NT2/D1 (cell line): ENCODE data around the gene COL5A2.

Experiments used
- SUZ12 ChIP-seq: IDR thresholded peaks from 2 replicates; pipeline ENCODE4 v1.6.1; 2011; ENCODE audit not compliant: insufficient read length, insufficient read depth; ENCODE audit errors: extremely low read depth
- YY1 ChIP-seq: IDR thresholded peaks from 2 replicates; pipeline ENCODE4 v1.6.1; 2011; ENCODE audit not compliant: insufficient read length, insufficient read depth
- ZNF274 ChIP-seq: IDR thresholded peaks from 2 replicates; pipeline ENCODE4 v1.6.1; 2011; ENCODE audit warnings: mild to moderate bottlenecking, low read depth, low read length

- TF ChIP-seq ZNF274 (no peak), YY1 (no peak), SUZ12 (no peak)
Measured at GRCh38 chr2:189046320-189046719, 133.2 kb downstream of the COL5A2 start.
